ENCODE data around the gene NPHP4. TPM values are rescaled to one million over a fixed set of nuclear protein-coding genes. Genes with fewer than 3 reads are reported as not detected.

The NPHP4 gene
- total and polyA plus RNA-seq, 10 of the 15 experiments (the other 5 are each of a cell fraction or from before 2014, with no cell fraction given) = 0.16 to 10.5 (median 3.1) TPM

GRCh38 chr1:5906116-5906515 is 86.1 kb downstream of the NPHP4 start (continued):
- TF ChIP-seq ZNF687 (IDR thresholded peaks at IDR 0.05) (no peak), MAX (IDR thresholded peaks at IDR 0.05; ENCODE audit: low read depth, low read length) (no peak)

- no peaks in the 10 kb centered on the region for H3K79me2 ChIP-seq (ENCODE audit: control insufficient read depth, insufficient read depth, low read length)
- no peak for FAIRE-seq
- no peaks in the 10 kb centered on the region for H3K27me3 ChIP-seq (replicated peaks in 1 of 2; ENCODE audit: control insufficient read depth in 2 of 2, insufficient read depth in 2 of 2, low read length in 1 of 2)
- no peak overlapping the region for H3K9ac ChIP-seq (ENCODE audit: control insufficient read depth, insufficient read depth, low read length)
- ChIA-PET SMC1A (ENCODE audit: uncharacterized antibody, unreplicated experiment) (no interaction called here), RAD21 (ENCODE audit: unreplicated experiment) (no interaction called here), CTCF (no interaction called here), POLR2A (no interaction called here)
- no peak overlapping the region for H3K4me2 ChIP-seq (ENCODE audit: control insufficient read depth, insufficient read depth)
- TF ChIP-seq PRDM15 (CRISPR knock-in tag; IDR thresholded peaks at IDR 0.05) (no peak), YY1 (IDR thresholded peaks at IDR 0.05; ENCODE audit: low read depth, low read length) (no peak), TBL1XR1 (IDR thresholded peaks at IDR 0.05; ENCODE audit: low read depth, low read length) (no peak), IRF4 (IDR thresholded peaks at IDR 0.05; ENCODE audit: low read depth, low read length) (no peak)
- ATAC-seq = no peak
- no peak for DNase-seq (ENCODE audit: low read depth, low spot score)
- intact Hi-C loops (cut with micrococcal nuclease; ENCODE audit: unreplicated experiment) (no loop called here), in situ Hi-C loops (cut with MboI) (no loop called here)
- no peak overlapping the region for H3K4me3 ChIP-seq
- no peaks in the 10 kb centered on the region for H4K20me1 ChIP-seq (ENCODE audit: control insufficient read depth, insufficient read depth)
- no peaks in the 10 kb centered on the region for H3K9me3 ChIP-seq (replicated peaks; ENCODE audit: control insufficient read depth, insufficient read depth, low read length)
- 86% methylated on average over 12 of the region's 12 CpGs for WGBS (ENCODE audit: insufficient coverage, insufficient replicate concordance, low lambda C conversion rate, missing lambda C conversion rate)
- H2AFZ ChIP-seq (ENCODE audit: control insufficient read depth, low read depth, low read length) = no peak overlapping the region
- H3K27ac ChIP-seq (ENCODE audit: control insufficient read depth, insufficient read depth) = no peak overlapping the region
- peaks cover 0 to 3% of the 10 kb centered on the region in 2 experiments; a peak in 3 of 4 replicates for H3K36me3 ChIP-seq (ENCODE audit: control insufficient read depth in 2 of 2, insufficient read depth in 2 of 2, low read length in 1 of 2)
- BruUV-seq (replicated peaks) = no TSS peak
- H3K4me1 ChIP-seq (ENCODE audit: control insufficient read depth, insufficient read depth, low read length) = no peaks in the 10 kb centered on the region
These were observed 86.8 kb downstream of the NPHP4 start for GRCh38 chr1:5905436-5905835.

Data from GM12878 (cell line).